Activated naive CD8-positive, alpha-beta T cell treated with anti-CD3 and anti-CD28 coated beads, Interleukin-2, amount 50 U/mL, for 16 hours (primary cell): ENCODE results near the gene ELMOD3.
"Not testable (repeated sequence)": the region's sequence is repeated elsewhere in the genome, so short reads cannot be mapped to it uniquely, and the experiment has no call there.

Source experiments
- DNase-seq: peaks from one replicate; pipeline ENCODE4 v3.0.0-alpha.2; 2020; ENCODE audit warnings: low read depth, low spot score

The ELMOD3 gene

GRCh38 chr2:85354286-85355072 is at the start of gene ELMOD3, which contains the start of gene RETSAT:
TSS of gene ELMOD3 (plus strand) at chr2:85354769. CDS start at chr2:85357199, 2,430 bp downstream.
TSS of gene RETSAT (minus strand) at chr2:85354528. CDS start at chr2:85354507, 21 bp downstream.
- peak; percentile 95 for DNase-seq

- DNase-seq = no peak
Observed at GRCh38 chr2:85307527-85307897, 47.1 kb upstream of the ELMOD3 start.

- DNase-seq = no peak
Observed at GRCh38 chr2:85308201-85308600, 46.4 kb upstream of the ELMOD3 start.

- no peak for DNase-seq
Observed at GRCh38 chr2:85308896-85309555, 45.5 kb upstream of the ELMOD3 start.

- no peak for DNase-seq
Observed at GRCh38 chr2:85309699-85310321, 44.8 kb upstream of the ELMOD3 start.

GRCh38 chr2:85310330-85310729 is 44.2 kb upstream of the ELMOD3 start:
- no peak for DNase-seq

GRCh38 chr2:85312404-85312803 is 42.2 kb upstream of the ELMOD3 start:
- DNase-seq = no peak

GRCh38 chr2:85314884-85315242 is 39.7 kb upstream of the ELMOD3 start:
- no peak for DNase-seq

- DNase-seq = not testable (repeated sequence)
Observed at GRCh38 chr2:85315921-85316320, 38.6 kb upstream of the ELMOD3 start.

- no peak for DNase-seq
Observed at GRCh38 chr2:85318222-85319074, 36.1 kb upstream of the ELMOD3 start.

GRCh38 chr2:85319796-85320195 is 34.8 kb upstream of the ELMOD3 start:
- no peak for DNase-seq

- DNase-seq = no peak
Observed at GRCh38 chr2:85323351-85323987, 31.1 kb upstream of the ELMOD3 start.

GRCh38 chr2:85323988-85324367 is 30.6 kb upstream of the ELMOD3 start:
- DNase-seq = not testable (repeated sequence)

- DNase-seq = no peak
Observed at GRCh38 chr2:85324639-85325465, 29.7 kb upstream of the ELMOD3 start.

GRCh38 chr2:85325466-85325811 is 29.1 kb upstream of the ELMOD3 start:
- DNase-seq = no peak

GRCh38 chr2:85326406-85327159 is 28.0 kb upstream of the ELMOD3 start:
- no peak for DNase-seq

- DNase-seq = no peak
Observed at GRCh38 chr2:85327160-85327821, 27.3 kb upstream of the ELMOD3 start.

- DNase-seq = peak; percentile 87
Observed at GRCh38 chr2:85327822-85328617, 26.5 kb upstream of the ELMOD3 start, which contains the start of gene TGOLN2. TSS of gene TGOLN2 (minus strand) at chr2:85327989. CDS start at chr2:85327962, 27 bp downstream.
